Measurements from ENCODE around the gene RAB3GAP1. TPM values are rescaled to one million over a fixed set of nuclear protein-coding genes. Genes with fewer than 3 reads are reported as not detected.
"Not testable (repeated sequence)": the region's sequence is repeated elsewhere in the genome, so short reads cannot be mapped to it uniquely, and the experiment has no call there.

RAB3GAP1 gene
- 10 to 100 TPM; 33.3 to 38.9 TPM for total RNA-seq
- long read RNA-seq, full-length matches to known transcripts, result 6 of 23 reads
- long read RNA-seq, partial matches to known transcripts, result 10 of 23 reads
- long read RNA-seq, other reads (novel, unspliced or antisense), result 7 of 23 reads

GRCh38 chr2:135052042-135052876 is at the start of gene RAB3GAP1:
TSS of gene RAB3GAP1 (plus strand) at chr2:135052292. CDS start at chr2:135052308, 16 bp downstream.
- ATAC-seq, result peak; percentile 91 to 96
- intact Hi-C loops (cut with DNase I), result no loop called here

GRCh38 chr2:135002836-135003235 is 49.3 kb upstream of the RAB3GAP1 start:
- intact Hi-C loops (cut with DNase I), result loop anchor here in 1 of 2 donors (5.0 to 10.0 kb wide), 2 partner anchors 142 to 709 kb away; no protein-coding TSS in a partner anchor
- ATAC-seq (no peak), DNase-seq (no peak)

More at GRCh38 chr2:135052042-135052876, at the start of gene RAB3GAP1:
- DNase-seq, result peak; percentile 80

- ATAC-seq, result peak; percentile 99
- DNase-seq, result peak; percentile 75
- intact Hi-C loops (cut with DNase I), result loop anchor here in 1 of 2 donors (5.0 to 10.0 kb wide), 2 partner anchors 141 to 708 kb away; no protein-coding TSS in a partner anchor
Measured at GRCh38 chr2:135004005-135004746, 47.9 kb upstream of the RAB3GAP1 start.

- DNase-seq, result no peak
- intact Hi-C loops (cut with DNase I), result loop anchor here in 1 of 2 donors (10.0 kb wide), 1 partner anchor 139 kb away; no protein-coding TSS in a partner anchor
- no peak for ATAC-seq
Measured at GRCh38 chr2:135005753-135006152, 46.3 kb upstream of the RAB3GAP1 start.

- DNase-seq, result no peak
- ATAC-seq, result no peak
- intact Hi-C loops (cut with DNase I), result loop anchor here in 1 of 2 donors (10.0 kb wide), 1 partner anchor 135 kb away; no protein-coding TSS in a partner anchor
Measured at GRCh38 chr2:135009339-135009738, 42.8 kb upstream of the RAB3GAP1 start.

- intact Hi-C loops (cut with DNase I), result no loop called here
- no peak for ATAC-seq
- no peak for DNase-seq
Measured at GRCh38 chr2:135010200-135010942, 41.7 kb upstream of the RAB3GAP1 start.

- DNase-seq, result no peak
- intact Hi-C loops (cut with DNase I), result no loop called here
- no peak for ATAC-seq
Measured at GRCh38 chr2:135011633-135012032, 40.5 kb upstream of the RAB3GAP1 start.

GRCh38 chr2:135021618-135022017 is 30.5 kb upstream of the RAB3GAP1 start:
- intact Hi-C loops (cut with DNase I), result no loop called here
- ATAC-seq, result no peak
- DNase-seq, result no peak

- intact Hi-C loops (cut with DNase I), result no loop called here
- no peak for DNase-seq
- no peak for ATAC-seq
Measured at GRCh38 chr2:135022952-135023880, 28.9 kb upstream of the RAB3GAP1 start.

- no peak for DNase-seq
- ATAC-seq, result no peak
- intact Hi-C loops (cut with DNase I), result no loop called here
Measured at GRCh38 chr2:135023886-135024485, 28.1 kb upstream of the RAB3GAP1 start.

- ATAC-seq (no peak), DNase-seq (no peak)
- intact Hi-C loops (cut with DNase I), result no loop called here
Measured at GRCh38 chr2:135029481-135030134, 22.5 kb upstream of the RAB3GAP1 start.

- ATAC-seq (no peak), DNase-seq (no peak)
- intact Hi-C loops (cut with DNase I), result no loop called here
Measured at GRCh38 chr2:135030826-135031225, 21.3 kb upstream of the RAB3GAP1 start.

GRCh38 chr2:135033216-135033615 is 18.9 kb upstream of the RAB3GAP1 start:
- ATAC-seq; intact Hi-C loops (cut with DNase I); DNase-seq: not testable (repeated sequence)

GRCh38 chr2:135037831-135038230 is 14.3 kb upstream of the RAB3GAP1 start:
- DNase-seq (no peak), ATAC-seq (no peak)
- intact Hi-C loops (cut with DNase I), result no loop called here

- DNase-seq (no peak), ATAC-seq (no peak)
- intact Hi-C loops (cut with DNase I), result no loop called here
Measured at GRCh38 chr2:135043345-135043744, 8.7 kb upstream of the RAB3GAP1 start.

GRCh38 chr2:135047300-135047699 is 4.8 kb upstream of the RAB3GAP1 start, which contains the start of gene MAP3K19:
TSS of gene MAP3K19 (minus strand) at chr2:135047447. CDS start at chr2:135024647, 22,800 bp downstream.
- intact Hi-C loops (cut with DNase I), result no loop called here
- ATAC-seq (no peak), DNase-seq (no peak)

- ATAC-seq, result no peak
- intact Hi-C loops (cut with DNase I), result no loop called here
- no peak for DNase-seq
Measured at GRCh38 chr2:135048122-135048521, 4.0 kb upstream of the RAB3GAP1 start.

Data from left cardiac atrium (tissue), 4 donors.